Tibial artery (tissue), 4 donors: ENCODE results near the gene PANK1.

Source experiments
- DNase-seq, 2 donors: peaks; one replicate each; pipeline ENCODE4 v3.0.0-alpha.2; 2019
- H3K27ac ChIP-seq, 2 donors: fragments of 200-600 bp; sonication (generic) in 1 of 2; 1 replicate in 1 of 2; 2 replicates in 1 of 2; pipeline ENCODE4 v1.5.1; 2018 to 2019; ENCODE audit warnings: mild to moderate bottlenecking in 1 of 2
- H3K27me3 ChIP-seq, 2 donors: fragments of 200-600 bp; sonication (generic) in 1 of 2; one replicate each; pipeline versions ENCODE4 v1.5.1 to v1.6.0; 2016 to 2019
- H3K36me3 ChIP-seq, 3 donors: fragments of 200-600 bp; sonication (generic) in 2 of 3; one replicate each; pipeline ENCODE4 v1.5.1; 2016 to 2019; ENCODE audit warnings: mild to moderate bottlenecking in 2 of 3
- H3K4me1 ChIP-seq, 4 donors: fragments of 200-600 bp; sonication (generic) in 2 of 4; 1 replicate in 3 of 4; 2 replicates in 1 of 4; pipeline ENCODE4 v1.5.1; 2016 to 2019
- H3K4me3 ChIP-seq, 2 donors: fragments of 200-600 bp; sonication (generic) in 1 of 2; 1 replicate in 1 of 2; 2 replicates in 1 of 2; pipeline ENCODE4 v1.5.1; 2018 to 2019; ENCODE audit warnings: mild to moderate bottlenecking in 2 of 2
- H3K9me3 ChIP-seq, 3 donors: fragments of 200-600 bp; sonication (generic) in 1 of 3; one replicate each; pipeline ENCODE4 v1.5.1; 2016 to 2019
- CTCF ChIP-seq, 2 experiments: fragments of 200-600 bp in 1 of 2; fragments of 450-650 bp in 1 of 2; IDR thresholded peaks; one replicate each; pipeline ENCODE4 v1.5.1; 2017 to 2019; ENCODE audit warnings: antibody characterized with exemption in 2 of 2, mild to moderate bottlenecking in 1 of 2, moderate library complexity in 1 of 2
- intact Hi-C: fragments of 100-400 bp; cut with DNase I; formaldehyde crosslinking; loops from one replicate; pipeline ENCODE4 v1.15.0; 2023; ENCODE audit warnings: low total_unique reads

Gene PANK1

DNA sequence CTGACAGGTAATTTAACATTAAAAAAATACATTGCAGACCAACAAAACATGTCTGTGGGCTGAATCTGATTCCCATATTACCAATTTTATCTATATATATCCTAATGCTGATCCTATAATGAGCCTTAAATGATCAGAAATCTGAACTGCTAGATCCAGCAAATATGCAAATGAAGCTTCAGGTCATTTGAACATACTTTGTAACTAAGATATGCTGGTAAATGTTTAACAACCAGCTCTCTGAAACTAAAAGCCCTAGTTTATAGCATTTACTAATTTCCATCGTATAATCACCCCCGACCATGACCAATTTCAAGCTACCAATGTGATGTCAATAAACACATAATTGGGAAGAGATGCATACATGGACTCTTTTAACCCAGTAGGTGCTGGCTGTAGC lies 42.1 kb downstream of the PANK1 start:
- no peak for TF ChIP-seq CTCF (IDR thresholded peaks at IDR 0.05)
- intact Hi-C loops: no loop called here
- H3K27ac ChIP-seq: no peak overlapping the region

GRCh38 chr10:89601728-89602361 lies 43.2 kb downstream of the PANK1 start:
- no peaks in the 10 kb centered on the region for H3K36me3 ChIP-seq
- no peak overlapping the region for H3K4me3 ChIP-seq
- intact Hi-C loops: no loop called here
- peaks cover 0 to 4% (median 0%) of the 10 kb centered on the region in 4 donors for H3K4me1 ChIP-seq
- DNase-seq: no peak
- no peaks in the 10 kb centered on the region for H3K27me3 ChIP-seq
- no peak overlapping the region for H3K27ac ChIP-seq
- no peaks in the 10 kb centered on the region for H3K9me3 ChIP-seq
- TF ChIP-seq CTCF (IDR thresholded peaks at IDR 0.05): no peak

More for the DNA sequence above, 42.1 kb downstream of the PANK1 start:
- Histone ChIP-seq H3K4me3 (no peak overlapping the region), H3K27me3 (no peaks in the 10 kb centered on the region), H3K9me3 (no peaks in the 10 kb centered on the region), H3K4me1 (peaks cover 0 to 4% (median 0%) of the 10 kb centered on the region in 4 donors), H3K36me3 (no peaks in the 10 kb centered on the region)
- DNase-seq: no peak

DNA sequence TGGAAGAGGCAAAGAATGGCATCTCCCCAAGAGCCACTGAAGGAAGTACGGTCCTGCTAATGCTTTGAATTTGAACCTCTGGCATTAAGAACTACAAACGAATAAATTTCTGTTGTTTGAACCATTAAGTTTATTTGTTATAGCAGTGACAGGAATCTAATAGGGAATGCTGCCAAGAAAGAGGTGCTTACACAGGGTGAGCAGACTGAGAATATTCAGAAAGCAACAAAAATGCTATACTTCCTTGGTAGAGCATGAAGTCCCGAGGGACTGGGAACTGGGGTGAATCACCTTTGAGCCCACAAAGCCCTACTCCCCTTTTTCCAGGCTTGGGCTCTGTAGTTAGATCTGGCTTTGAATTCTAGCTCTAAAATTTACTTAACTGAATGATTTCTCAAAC lies 45.0 kb downstream of the PANK1 start:
- no peak for TF ChIP-seq CTCF (IDR thresholded peaks at IDR 0.05)
- DNase-seq: no peak
- H3K4me3 ChIP-seq: no peak overlapping the region
- peaks cover 0 to 4% (median 0%) of the 10 kb centered on the region in 4 donors for H3K4me1 ChIP-seq
- no peaks in the 10 kb centered on the region for H3K36me3 ChIP-seq
- no peak overlapping the region for H3K27ac ChIP-seq
- no peaks in the 10 kb centered on the region for H3K9me3 ChIP-seq
- H3K27me3 ChIP-seq: no peaks in the 10 kb centered on the region
- intact Hi-C loops: no loop called here

DNA sequence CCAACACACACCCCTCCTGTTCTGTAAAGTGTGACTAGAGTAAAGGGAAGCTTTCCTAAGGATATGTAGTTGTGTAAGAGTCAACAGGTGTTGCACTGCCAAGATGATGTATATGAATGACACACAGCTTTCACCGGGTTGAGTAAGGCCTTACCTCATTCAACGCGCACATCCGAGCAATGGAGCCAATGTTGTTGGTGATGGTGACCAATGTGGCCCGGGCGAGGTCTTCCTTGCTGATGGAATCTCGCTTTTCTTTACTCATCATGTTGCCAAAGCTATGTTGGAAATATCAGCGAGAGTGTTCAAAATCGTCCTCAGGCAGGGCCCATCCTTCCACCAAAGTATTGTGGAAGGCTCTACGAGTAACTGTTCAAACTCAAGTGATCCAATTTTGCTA lies 52.0 kb downstream of the PANK1 start:
- no peak overlapping the region for H3K27ac ChIP-seq
- intact Hi-C loops: no loop called here
- no peak for TF ChIP-seq CTCF (IDR thresholded peaks at IDR 0.05)

GRCh38 chr10:89592539-89592938 lies 52.5 kb downstream of the PANK1 start:
- Histone ChIP-seq H3K4me1 (peaks cover 0 to 58% (median 13%) of the 10 kb centered on the region in 4 donors), H3K9me3 (no peaks in the 10 kb centered on the region), H3K36me3 (no peaks in the 10 kb centered on the region), H3K27ac (peak overlapping the region; percentile 59 to 69), H3K4me3 (no peak overlapping the region), H3K27me3 (no peaks in the 10 kb centered on the region)
- no peak for TF ChIP-seq CTCF (IDR thresholded peaks at IDR 0.05)
- DNase-seq: no peak
- intact Hi-C loops: no loop called here

More for the DNA sequence above, 52.0 kb downstream of the PANK1 start:
- Histone ChIP-seq H3K36me3 (no peaks in the 10 kb centered on the region), H3K9me3 (no peaks in the 10 kb centered on the region), H3K27me3 (no peaks in the 10 kb centered on the region), H3K4me1 (peaks cover 0 to 55% (median 13%) of the 10 kb centered on the region in 4 donors), H3K4me3 (no peak overlapping the region)
- DNase-seq: no peak
